Measurements from ENCODE around the gene CTSW. TPM values are rescaled to one million over a fixed set of nuclear protein-coding genes. Genes with fewer than 3 reads are reported as not detected.

The CTSW gene
- total and polyA plus RNA-seq, 4 donors: 2.9 to 8.7 (median 3.8) TPM

DNA sequence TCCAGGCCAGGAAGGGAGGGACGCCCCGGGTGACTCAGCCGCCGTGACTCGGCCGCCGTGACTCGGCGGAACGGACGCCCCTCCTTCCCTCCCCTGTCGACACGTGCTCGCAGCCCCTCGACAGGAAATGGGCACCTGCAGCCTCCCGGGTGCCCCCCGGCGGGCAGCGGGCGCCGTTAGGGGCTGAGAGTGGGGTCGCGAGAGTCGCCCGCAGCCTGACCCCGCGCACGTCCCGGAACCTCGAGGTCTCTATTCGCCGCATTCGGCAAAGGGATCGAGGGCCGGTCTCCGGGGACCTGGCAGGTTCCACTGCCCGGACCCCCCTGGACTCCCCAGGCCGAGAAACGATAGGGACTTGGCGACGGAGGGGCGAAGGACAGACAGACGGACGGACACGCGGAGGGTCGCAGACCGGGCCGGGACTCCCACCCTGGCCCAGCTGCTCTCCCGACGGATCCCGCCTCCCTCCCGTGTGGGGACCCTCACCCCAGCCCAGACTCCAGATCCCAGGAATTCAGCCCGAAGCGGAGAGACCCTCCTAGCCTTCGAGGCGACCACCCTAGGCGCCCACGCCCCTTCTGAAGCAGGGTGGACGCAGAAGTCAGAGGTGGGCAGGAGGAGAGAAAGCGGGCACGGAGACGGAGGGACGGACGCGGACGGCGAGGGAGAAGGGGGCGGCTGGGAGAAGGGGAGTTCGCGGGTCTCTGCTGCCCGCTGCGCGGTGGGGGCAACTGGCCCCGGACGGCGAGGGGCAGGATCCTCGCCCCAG is 19.9 kb downstream of the CTSW start:
- 2 to 3% methylated on average over 57 to 78 of the region's 78 CpGs for WGBS, 2 donors
- no peaks in the 10 kb centered on the region for H3K36me3 ChIP-seq (ENCODE audit: control insufficient read depth in 4 of 4, insufficient read depth in 4 of 4, low read length in 4 of 4)
- peaks cover 0 to 4% (median 0%) of the 10 kb centered on the region in 5 donors for H3K4me1 ChIP-seq (ENCODE audit: control insufficient read depth in 5 of 5, insufficient read depth in 5 of 5, low read length in 5 of 5)
- DNase-seq (no peak), ATAC-seq (ENCODE audit: insufficient read depth, low FRiP score) (peak; percentile 58)
- TF ChIP-seq, protein P1, sequence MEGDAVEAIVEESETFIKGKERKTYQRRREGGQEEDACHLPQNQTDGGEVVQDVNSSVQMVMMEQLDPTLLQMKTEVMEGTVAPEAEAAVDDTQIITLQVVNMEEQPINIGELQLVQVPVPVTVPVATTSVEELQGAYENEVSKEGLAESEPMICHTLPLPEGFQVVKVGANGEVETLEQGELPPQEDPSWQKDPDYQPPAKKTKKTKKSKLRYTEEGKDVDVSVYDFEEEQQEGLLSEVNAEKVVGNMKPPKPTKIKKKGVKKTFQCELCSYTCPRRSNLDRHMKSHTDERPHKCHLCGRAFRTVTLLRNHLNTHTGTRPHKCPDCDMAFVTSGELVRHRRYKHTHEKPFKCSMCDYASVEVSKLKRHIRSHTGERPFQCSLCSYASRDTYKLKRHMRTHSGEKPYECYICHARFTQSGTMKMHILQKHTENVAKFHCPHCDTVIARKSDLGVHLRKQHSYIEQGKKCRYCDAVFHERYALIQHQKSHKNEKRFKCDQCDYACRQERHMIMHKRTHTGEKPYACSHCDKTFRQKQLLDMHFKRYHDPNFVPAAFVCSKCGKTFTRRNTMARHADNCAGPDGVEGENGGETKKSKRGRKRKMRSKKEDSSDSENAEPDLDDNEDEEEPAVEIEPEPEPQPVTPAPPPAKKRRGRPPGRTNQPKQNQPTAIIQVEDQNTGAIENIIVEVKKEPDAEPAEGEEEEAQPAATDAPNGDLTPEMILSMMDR (IDR thresholded peaks at IDR 0.05; ENCODE audit: control extremely low read depth, extremely low read depth): no peak
- peak overlapping the region; percentile 59 for H3K4me3 ChIP-seq
- H3K9me3 ChIP-seq (ENCODE audit: control insufficient read depth in 4 of 4, insufficient read depth in 3 of 4, low read length in 3 of 4): no peaks in the 10 kb centered on the region
- no peak overlapping the region for H3K9ac ChIP-seq (ENCODE audit: insufficient read depth in 1 of 2, low read length in 2 of 2)
- H3K27me3 ChIP-seq (ENCODE audit: control insufficient read depth in 3 of 3, insufficient read depth in 3 of 3, low read length in 2 of 3): peaks cover 0 to 56% (median 37%) of the 10 kb centered on the region in 3 donors
- H3K27ac ChIP-seq (ENCODE audit: low read depth in 1 of 2, low read length in 1 of 2): peak overlapping the region; percentile 86 to 93

DNA sequence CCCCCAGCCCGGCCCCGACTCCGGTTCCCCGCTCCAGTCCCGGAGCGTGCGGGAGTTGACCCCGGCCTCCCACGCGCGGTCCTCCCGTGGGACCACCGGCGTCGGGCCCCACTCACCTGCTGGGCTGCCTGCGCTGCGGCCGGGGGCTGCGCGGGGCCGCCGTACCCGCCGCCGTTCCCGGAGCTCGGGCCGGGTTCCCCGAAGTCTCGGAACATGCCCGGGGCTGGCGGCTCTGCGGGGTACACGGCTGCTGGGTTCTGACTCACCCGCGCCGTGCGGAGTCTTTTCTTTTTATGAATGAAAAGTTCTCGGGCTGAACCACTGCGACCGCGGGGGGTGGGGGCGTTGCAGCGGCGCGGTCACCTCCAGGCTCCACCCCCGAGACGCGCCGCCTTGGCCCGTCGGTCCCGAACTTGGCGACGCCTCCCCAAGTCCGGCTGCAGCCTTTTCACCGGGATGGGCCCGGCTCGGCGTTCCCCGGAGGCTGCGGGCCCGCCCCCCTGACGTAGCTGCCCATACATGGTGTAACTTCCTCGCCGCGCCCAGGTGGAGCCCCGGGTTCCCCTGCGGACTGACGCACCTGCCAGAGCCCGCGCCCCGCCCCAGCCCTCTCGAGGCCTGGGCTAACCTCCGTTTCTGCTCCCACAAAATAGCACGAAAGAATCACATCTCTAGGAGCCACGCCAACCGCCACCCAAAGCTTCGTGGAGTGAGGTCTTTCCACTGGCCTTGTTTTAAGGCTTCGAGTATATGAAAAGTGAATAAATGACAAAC is 20.7 kb downstream of the CTSW start, which contains the start of gene FOSL1:
TSS of gene FOSL1 (minus strand) at position 264 of the 774 bp plus-strand sequence. CDS start at position 215, 49 bp downstream.
- Histone ChIP-seq H3K9me3 (ENCODE audit: control insufficient read depth in 4 of 4, insufficient read depth in 3 of 4, low read length in 3 of 4) (no peaks in the 10 kb centered on the region), H3K4me3 (peak within 1 kb of the TSS; percentile 59), H3K36me3 (ENCODE audit: control insufficient read depth in 4 of 4, insufficient read depth in 4 of 4, low read length in 4 of 4) (no peaks in the 10 kb centered on the region), H3K27ac (ENCODE audit: low read depth in 1 of 2, low read length in 1 of 2) (peak within 1 kb of the TSS; percentile 86 to 93), H3K27me3 (ENCODE audit: control insufficient read depth in 3 of 3, insufficient read depth in 3 of 3, low read length in 2 of 3) (peaks cover 0 to 56% (median 37%) of the 10 kb centered on the region in 3 donors), H3K4me1 (ENCODE audit: control insufficient read depth in 5 of 5, insufficient read depth in 5 of 5, low read length in 5 of 5) (peaks cover 0 to 4% (median 0%) of the 10 kb centered on the region in 5 donors), H3K9ac (ENCODE audit: insufficient read depth in 1 of 2, low read length in 2 of 2) (no peak within 1 kb of the TSS)
- TF ChIP-seq, protein P1 (IDR thresholded peaks at IDR 0.05; ENCODE audit: control extremely low read depth, extremely low read depth): no peak
- 2 to 3% methylated on average over 61 to 80 of the region's 80 CpGs for WGBS, 2 donors
- ATAC-seq (ENCODE audit: insufficient read depth, low FRiP score) (peak; percentile 89), DNase-seq (peak; percentile 65 to 81 (median 65))

DNA sequence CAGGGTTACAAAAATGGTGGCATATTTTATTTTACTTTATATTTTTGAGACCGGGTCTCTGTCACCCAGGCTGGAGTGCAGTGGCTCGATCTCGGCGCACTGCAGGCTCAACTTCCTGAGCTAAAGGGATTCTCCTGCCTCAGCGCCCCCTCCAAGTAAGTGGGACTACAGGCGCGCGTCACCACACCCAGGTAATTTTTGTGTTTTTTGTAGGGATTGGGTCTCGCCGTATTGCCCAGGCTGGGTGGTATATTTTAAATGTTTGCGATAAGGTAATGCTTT is 21.2 kb downstream of the CTSW start:
- TF ChIP-seq, protein P1 (IDR thresholded peaks at IDR 0.05; ENCODE audit: control extremely low read depth, extremely low read depth): no peak
- peak overlapping the region in 1 of 2 donors; percentile 93 for H3K27ac ChIP-seq (ENCODE audit: low read depth in 1 of 2, low read length in 1 of 2)
- H3K9ac ChIP-seq (ENCODE audit: insufficient read depth in 1 of 2, low read length in 2 of 2): no peak overlapping the region
- no peak overlapping the region for H3K4me3 ChIP-seq
- no peaks in the 10 kb centered on the region for H3K9me3 ChIP-seq (ENCODE audit: control insufficient read depth in 4 of 4, insufficient read depth in 3 of 4, low read length in 3 of 4)
- no peaks in the 10 kb centered on the region for H3K36me3 ChIP-seq (ENCODE audit: control insufficient read depth in 4 of 4, insufficient read depth in 4 of 4, low read length in 4 of 4)
- ATAC-seq (ENCODE audit: insufficient read depth, low FRiP score): no peak
- 74 to 85% methylated on average over 11 of the region's 11 CpGs for WGBS, 2 donors
- H3K27me3 ChIP-seq (ENCODE audit: control insufficient read depth in 3 of 3, insufficient read depth in 3 of 3, low read length in 2 of 3): peaks cover 0 to 56% (median 37%) of the 10 kb centered on the region in 3 donors
- no peak for DNase-seq
- peaks cover 0 to 4% (median 0%) of the 10 kb centered on the region in 5 donors for H3K4me1 ChIP-seq (ENCODE audit: control insufficient read depth in 5 of 5, insufficient read depth in 5 of 5, low read length in 5 of 5)
